Gastrocnemius medialis (tissue), 4 donors: ENCODE measurements around the gene KRT15. TPM values are rescaled to one million over a fixed set of nuclear protein-coding genes. Genes with fewer than 3 reads are reported as not detected.
"Not testable (repeated sequence)": the region's sequence is repeated elsewhere in the genome, so short reads cannot be mapped to it uniquely, and the experiment has no call there.

ENCODE experiments used
- ATAC-seq, 2 donors: fragments of 150-250 bp; one replicate each; pipeline ENCODE4 v1.9.1; 2016
- DNase-seq, 2 donors: peaks; one replicate each; pipeline ENCODE4 v3.0.0-alpha.2; 2019
- H3K27ac ChIP-seq, 4 donors: fragments of 200-600 bp; sonication (generic); 1 replicate in 1 of 4; 2 replicates in 3 of 4; pipeline ENCODE4 v1.5.1; 2016 to 2018; ENCODE audit warnings: mild to moderate bottlenecking in 2 of 4, moderate library complexity in 1 of 4
- H3K27me3 ChIP-seq, 3 donors: fragments of 200-600 bp; sonication (generic) in 2 of 3; 1 replicate in 1 of 3; 2 replicates in 2 of 3; pipeline versions ENCODE4 v1.5.1 to v1.6.0; 2016 to 2019; ENCODE audit warnings: mild to moderate bottlenecking in 1 of 3, moderate library complexity in 1 of 3
- H3K36me3 ChIP-seq, 2 donors: fragments of 200-600 bp; sonication (generic) in 1 of 2; one replicate each; pipeline ENCODE4 v1.5.1; 2017 to 2018
- H3K4me1 ChIP-seq, 2 donors: fragments of 200-600 bp; sonication (generic) in 1 of 2; one replicate each; pipeline ENCODE4 v1.5.1; 2016 to 2017; ENCODE audit warnings: mild to moderate bottlenecking in 2 of 2
- H3K4me3 ChIP-seq, 4 donors: fragments of 200-600 bp; sonication (generic) in 3 of 4; 1 replicate in 1 of 4; 2 replicates in 3 of 4; pipeline ENCODE4 v1.5.1; 2016 to 2019; ENCODE audit warnings: mild to moderate bottlenecking in 2 of 4
- H3K9me3 ChIP-seq, 3 donors: fragments of 200-600 bp; sonication (generic) in 2 of 3; 1 replicate in 1 of 3; 2 replicates in 2 of 3; pipeline ENCODE4 v1.5.1; 2016 to 2019
- CTCF ChIP-seq, 5 experiments: fragments of 450-650 bp in 3 of 5; fragments of 200-600 bp in 2 of 5; sonication (generic) in 2 of 5; IDR thresholded peaks in 4 of 5; conservative IDR thresholded peaks in 1 of 5; 1 replicate in 4 of 5; 2 replicates in 1 of 5; pipeline ENCODE4 v1.5.1; 2016 to 2019; ENCODE audit warnings: antibody characterized with exemption in 5 of 5, mild to moderate bottlenecking in 3 of 5, moderate library complexity in 3 of 5
- POLR2A ChIP-seq, 2 donors: fragments of 450-650 bp; IDR thresholded peaks; one replicate each; pipeline ENCODE4 v1.6.1; 2017; ENCODE audit warnings: antibody characterized with exemption in 2 of 2, mild to moderate bottlenecking in 2 of 2, moderate library complexity in 2 of 2
- in situ Hi-C, 4 donors: fragments of 200-750 bp; cut with MboI; loops; one replicate each; pipeline versions ENCODE4 v1.15.0 to v1.8.0; 2017; ENCODE audit warnings: low sequenced_read_pairs in 4 of 4
- intact Hi-C: fragments of 100-400 bp; cut with DNase I; formaldehyde crosslinking; loops from one replicate; pipeline ENCODE4 v1.15.1; 2023; ENCODE audit warnings: low total_unique reads
- total RNA-seq, 4 donors: library from RNA; depleted of rRNA; stranded (reverse); fragments of >200 nt; gene quantifications; one replicate each; pipeline versions ENCODE4 v1.1.0 to v1.2.3, GENCODE V29; 2016

The KRT15 gene
- total RNA-seq, 4 donors from 2014 or later, result not detected

DNA sequence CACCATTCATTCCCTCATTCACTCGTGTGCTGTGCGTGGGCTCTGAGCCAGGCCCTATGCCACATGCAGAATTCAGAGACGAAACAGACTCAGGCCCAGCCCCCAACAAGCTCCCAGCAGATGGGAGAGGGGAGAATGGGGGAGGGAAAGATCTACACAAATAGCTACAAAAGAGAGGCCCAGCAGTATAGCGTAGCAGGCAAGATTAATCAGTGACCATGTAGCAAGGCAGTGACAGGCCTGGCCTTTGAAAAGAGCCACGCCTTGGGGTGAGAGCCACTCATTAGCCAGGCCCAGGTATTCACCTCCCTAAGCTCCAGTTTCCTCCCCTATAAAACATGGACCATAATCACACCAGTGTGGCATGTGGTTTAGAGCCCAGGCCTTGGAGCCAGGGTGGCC, 25.8 kb upstream of the KRT15 start:
- Histone ChIP-seq H3K27me3 (peaks cover 0 to 3% (median 0%) of the 10 kb centered on the region in 3 donors), H3K4me3 (no peak overlapping the region), H3K36me3 (no peaks in the 10 kb centered on the region), H3K27ac (no peak overlapping the region), H3K9me3 (no peaks in the 10 kb centered on the region), H3K4me1 (peaks cover 8 to 11% of the 10 kb centered on the region in 2 donors)
- ATAC-seq (no peak), DNase-seq (no peak)
- intact Hi-C loops (no loop called here), in situ Hi-C loops (loop anchor here in 2 of 4 donors (10.0 kb wide), 2 partner anchors 60 to 120 kb away; partner anchors contain the start of genes KRT35 (in 1 of the 2) and KRT36 (in 1 of the 2))
- TF ChIP-seq POLR2A (IDR thresholded peaks at IDR 0.05), result no peak
- no peak for TF ChIP-seq CTCF (IDR thresholded peaks at IDR 0.05 in 4 of 5, conservative IDR thresholded peaks at IDR 0.05 in 1 of 5)

- H3K4me1 ChIP-seq, intact Hi-C loops, ATAC-seq, H3K36me3 ChIP-seq, H3K9me3 ChIP-seq, H3K27me3 ChIP-seq, H3K4me3 ChIP-seq, H3K27ac ChIP-seq, DNase-seq: not testable (repeated sequence)
- in situ Hi-C loops, result loop anchor here in 2 of 4 donors (10.0 kb wide), 2 partner anchors 58 to 122 kb away; partner anchors contain the start of genes KRT35 (in 1 of the 2) and KRT36 (in 1 of the 2)
These were observed 24.1 kb upstream of the KRT15 start for GRCh38 chr17:41542786-41543185.

- DNase-seq (no peak), ATAC-seq (no peak)
- Histone ChIP-seq H3K9me3 (no peaks in the 10 kb centered on the region), H3K27ac (no peak overlapping the region), H3K36me3 (no peaks in the 10 kb centered on the region), H3K4me1 (no peaks in the 10 kb centered on the region), H3K27me3 (no peaks in the 10 kb centered on the region), H3K4me3 (no peak overlapping the region)
- in situ Hi-C loops, result loop anchor here in 2 of 4 donors (10.0 kb wide), 2 partner anchors 58 to 122 kb away; partner anchors contain the start of genes KRT35 (in 1 of the 2) and KRT36 (in 1 of the 2)
- TF ChIP-seq POLR2A (IDR thresholded peaks at IDR 0.05) (no peak), CTCF (IDR thresholded peaks at IDR 0.05 in 4 of 5, conservative IDR thresholded peaks at IDR 0.05 in 1 of 5) (no peak)
- intact Hi-C loops, result no loop called here
These were observed 23.7 kb upstream of the KRT15 start for GRCh38 chr17:41542357-41542756.

DNA sequence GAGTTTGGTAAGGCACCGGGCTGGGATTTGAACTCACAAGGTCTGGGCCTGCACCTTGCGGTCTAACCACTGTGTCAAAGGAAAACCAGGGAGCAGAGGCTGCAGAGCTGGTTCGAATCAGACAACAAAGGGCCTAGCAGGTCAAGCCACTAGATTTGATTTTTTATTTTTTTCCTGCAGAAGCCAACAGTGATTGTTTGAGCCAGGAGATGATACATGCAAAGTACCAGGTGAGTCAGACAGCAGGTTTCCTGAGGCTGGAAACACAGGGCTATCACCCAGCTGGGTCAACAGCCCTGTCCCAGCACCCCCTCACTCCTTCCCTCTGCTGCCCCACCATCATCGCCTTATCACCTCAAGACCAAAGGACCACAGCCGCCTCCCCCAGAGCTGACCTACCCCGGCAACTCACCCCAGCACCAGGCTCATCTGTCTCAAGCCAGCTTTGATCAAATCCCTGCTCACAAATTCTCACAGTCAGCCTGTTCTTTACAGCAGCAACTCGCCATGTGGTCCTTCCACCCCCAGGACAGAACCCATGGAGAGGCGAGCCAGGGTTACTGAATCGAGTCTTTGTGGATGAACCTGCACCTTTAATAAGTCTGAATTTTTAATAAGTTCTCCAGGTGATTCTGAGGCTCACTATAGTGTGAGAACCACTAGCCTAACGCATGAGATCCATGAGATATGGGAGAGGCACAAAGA, 22.4 kb upstream of the KRT15 start:
- DNase-seq, result no peak
- intact Hi-C loops (no loop called here), in situ Hi-C loops (loop anchor here in 2 of 4 donors (10.0 kb wide), 2 partner anchors 56 to 124 kb away; partner anchors contain the start of genes KRT35 (in 1 of the 2) and KRT36 (in 1 of the 2))
- H3K27me3 ChIP-seq, result no peaks in the 10 kb centered on the region
- no peaks in the 10 kb centered on the region for H3K36me3 ChIP-seq
- no peak for TF ChIP-seq POLR2A (IDR thresholded peaks at IDR 0.05)
- TF ChIP-seq CTCF (IDR thresholded peaks at IDR 0.05 in 4 of 5, conservative IDR thresholded peaks at IDR 0.05 in 1 of 5), result no peak
- no peak overlapping the region for H3K27ac ChIP-seq
- H3K4me1 ChIP-seq, result no peaks in the 10 kb centered on the region
- no peak for ATAC-seq
- H3K4me3 ChIP-seq, result no peak overlapping the region
- no peaks in the 10 kb centered on the region for H3K9me3 ChIP-seq

- H3K27me3 ChIP-seq, result no peaks in the 10 kb centered on the region
- no peak overlapping the region for H3K4me3 ChIP-seq
- no peaks in the 10 kb centered on the region for H3K36me3 ChIP-seq
- no peak for ATAC-seq
- no peak overlapping the region for H3K27ac ChIP-seq
- intact Hi-C loops, result no loop called here
- H3K4me1 ChIP-seq, result no peaks in the 10 kb centered on the region
- TF ChIP-seq POLR2A (IDR thresholded peaks at IDR 0.05) (no peak), CTCF (IDR thresholded peaks at IDR 0.05 in 4 of 5, conservative IDR thresholded peaks at IDR 0.05 in 1 of 5) (no peak)
- H3K9me3 ChIP-seq, result no peaks in the 10 kb centered on the region
- no peak for DNase-seq
- in situ Hi-C loops, result loop anchor here in 2 of 4 donors (10.0 kb wide), 2 partner anchors 55 to 125 kb away; partner anchors contain the start of genes KRT35 (in 1 of the 2) and KRT36 (in 1 of the 2)
These were observed 21.4 kb upstream of the KRT15 start for GRCh38 chr17:41539979-41540701.
